Kidney tubule cell (primary cell): ENCODE measurements around the gene MAPK4.
A peak's percentile ranks its signal among the peaks of the same experiment; 100 is the strongest.
"Not testable (repeated sequence)": the region's sequence is repeated elsewhere in the genome, so short reads cannot be mapped to it uniquely, and the experiment has no call there.

Experiments used
- DNase-seq: peaks from one replicate; pipeline ENCODE4 v3.0.0-alpha.2; 2018; ENCODE audit warnings: low spot score

MAPK4 gene

GRCh38 chr18:50559752-50560680 is at the start of gene MAPK4:
TSS of gene MAPK4 (plus strand) at chr18:50560087. CDS start at chr18:50663959, 103,872 bp downstream.
- DNase-seq: peak; percentile 39

- not testable (repeated sequence) for DNase-seq
Observed at GRCh38 chr18:50517277-50517676, 42.6 kb upstream of the MAPK4 start.

DNA sequence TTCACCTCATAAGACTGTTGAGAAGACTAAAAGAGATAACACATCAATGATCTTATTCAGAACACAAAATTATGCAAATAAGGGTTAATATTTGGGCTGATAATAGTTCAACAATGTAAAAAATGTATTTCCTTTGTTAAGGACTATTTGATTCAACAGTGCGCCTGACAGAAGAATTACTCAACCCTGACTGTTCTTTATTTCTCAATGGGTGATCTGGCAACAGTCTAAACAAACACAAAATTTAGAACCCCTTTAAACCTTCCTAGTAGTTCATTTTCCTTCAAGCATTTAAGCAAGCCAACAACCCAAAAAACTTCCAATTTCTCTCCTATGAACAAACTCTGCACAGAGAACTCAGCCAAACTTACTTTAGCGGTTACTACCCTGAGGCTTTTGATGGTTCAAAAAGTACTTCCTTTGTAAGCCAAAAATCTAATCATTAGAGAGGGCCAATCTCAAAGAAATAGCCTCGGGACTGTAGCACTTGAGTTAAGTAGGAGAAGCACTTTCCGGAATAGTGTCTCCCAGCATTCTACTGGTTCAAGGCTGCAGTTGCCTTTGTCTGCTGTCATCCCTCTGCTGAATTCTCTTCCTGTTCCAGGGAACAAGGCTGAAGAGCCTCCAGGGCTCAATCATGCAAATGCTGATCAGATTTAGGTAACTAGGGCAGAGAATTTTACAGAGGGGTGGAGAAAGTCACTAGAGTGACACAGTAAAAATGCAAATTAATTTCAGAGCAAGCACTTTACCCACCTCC is 40.9 kb upstream of the MAPK4 start:
- DNase-seq: peak; percentile 6

GRCh38 chr18:50523165-50523564 is 36.7 kb upstream of the MAPK4 start:
- DNase-seq: no peak

DNA sequence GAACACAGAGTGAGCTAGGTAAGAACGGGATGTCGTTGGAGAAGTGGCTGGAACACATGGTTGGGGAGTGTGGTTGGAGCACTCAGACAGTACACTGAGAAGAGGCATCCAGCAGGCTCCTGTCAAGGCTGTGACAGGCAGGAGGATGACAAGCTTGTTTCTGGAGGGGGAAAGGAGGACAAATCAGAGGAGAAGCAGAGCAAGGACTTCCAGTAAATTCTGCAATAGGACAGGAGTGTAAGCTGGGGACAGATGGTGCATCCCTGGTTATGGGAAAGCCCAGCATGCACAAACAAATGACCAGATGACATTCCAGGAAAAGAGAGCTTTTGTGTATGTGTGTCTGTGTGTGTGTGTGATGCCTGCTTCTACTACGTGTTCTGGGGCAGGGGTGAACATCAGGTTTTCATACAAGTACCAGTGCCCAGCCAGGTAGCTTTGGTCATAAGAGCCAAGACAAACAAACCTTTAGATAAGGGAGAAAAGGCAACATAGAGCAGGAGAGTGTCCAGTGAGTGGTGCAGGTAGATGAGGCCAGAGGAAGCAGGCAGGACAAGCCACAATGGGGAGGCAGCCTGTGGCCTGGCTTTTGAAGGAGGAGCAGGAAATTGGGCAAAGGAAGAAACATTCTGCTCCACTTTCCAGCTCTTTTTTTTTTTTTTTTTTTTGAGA is 32.1 kb upstream of the MAPK4 start:
- no peak for DNase-seq

- DNase-seq: no peak
Observed at GRCh38 chr18:50528806-50529205, 31.1 kb upstream of the MAPK4 start.

DNA sequence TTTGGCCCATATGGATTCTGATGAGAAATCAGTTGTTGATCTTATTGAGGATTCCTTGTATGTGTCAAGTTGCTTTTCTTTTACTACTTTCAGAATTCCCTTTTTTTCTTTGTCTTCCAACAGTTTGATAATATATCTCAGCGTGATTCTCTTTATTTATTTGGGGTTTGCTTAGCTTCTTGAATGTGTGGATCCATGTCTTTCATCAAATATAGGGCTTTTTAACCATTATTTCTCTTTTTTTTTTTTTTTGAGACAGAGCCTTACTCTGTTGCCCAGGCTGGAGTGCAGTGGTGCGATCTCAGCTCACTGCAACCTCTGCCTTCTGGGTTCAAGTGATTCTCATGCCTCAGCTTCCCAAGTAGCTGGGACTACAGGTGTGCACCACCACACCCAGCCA is 26.1 kb upstream of the MAPK4 start:
- DNase-seq: not testable (repeated sequence)

GRCh38 chr18:50544476-50544875 is 15.4 kb upstream of the MAPK4 start:
- DNase-seq: peak; percentile 6

DNA sequence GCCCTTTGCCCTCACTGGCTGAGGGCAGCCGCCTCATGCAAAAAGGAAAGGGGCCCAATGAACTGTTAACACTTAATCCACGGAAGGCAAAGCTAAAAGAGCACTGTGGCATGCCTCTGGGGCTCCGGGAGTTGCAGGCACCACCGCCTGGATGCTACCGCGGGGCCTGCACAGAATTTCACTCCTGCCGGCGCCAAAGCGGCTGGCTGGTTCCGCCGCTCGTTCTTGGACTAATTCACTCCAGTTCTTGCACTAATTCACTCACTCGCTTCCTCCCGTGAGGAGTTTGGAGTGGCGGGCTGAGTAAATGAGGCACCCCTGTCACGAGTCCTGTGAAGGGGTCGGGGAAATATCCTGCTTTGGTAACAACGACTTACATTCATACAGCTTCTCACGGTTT is 14.0 kb upstream of the MAPK4 start:
- no peak for DNase-seq

GRCh38 chr18:50548160-50548559 is 11.7 kb upstream of the MAPK4 start:
- DNase-seq: no peak

DNA sequence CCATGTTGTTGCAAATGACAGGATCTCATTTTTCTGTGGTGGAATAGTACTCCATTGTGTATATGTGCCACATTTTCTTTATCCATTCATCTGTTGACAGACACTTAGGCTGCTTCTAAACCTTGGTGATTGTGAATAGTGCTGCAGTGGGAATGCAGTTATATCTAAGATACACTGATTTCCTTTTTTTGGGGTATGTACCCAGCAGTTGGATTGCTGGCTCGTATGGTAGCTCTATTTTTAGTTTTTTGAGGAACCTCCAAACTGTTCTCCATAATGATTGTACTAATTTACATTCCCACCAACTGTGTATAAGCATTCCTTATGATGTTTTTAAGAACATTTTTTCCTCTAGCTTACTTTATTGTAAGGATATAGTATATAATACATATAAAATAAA is 8.2 kb upstream of the MAPK4 start:
- not testable (repeated sequence) for DNase-seq

DNA sequence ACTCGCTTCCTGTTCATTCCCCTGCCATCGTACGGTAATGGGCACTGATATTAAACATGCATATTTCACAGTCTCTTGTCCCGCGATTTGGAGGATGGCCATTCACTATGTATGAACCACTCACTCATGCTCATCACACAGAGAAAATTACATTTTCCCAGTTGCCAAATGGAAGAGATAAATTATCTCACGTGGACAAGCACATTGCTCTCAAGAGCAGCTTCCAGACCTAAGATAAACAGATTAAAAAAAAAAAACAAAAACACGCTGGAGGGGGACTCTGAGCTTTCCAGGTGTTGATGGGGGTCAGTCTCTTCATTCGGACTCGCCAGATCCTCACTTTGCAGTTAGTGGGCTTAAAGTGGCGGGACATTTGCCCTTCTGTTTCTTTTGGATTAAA is 1.7 kb upstream of the MAPK4 start:
- no peak for DNase-seq

DNA sequence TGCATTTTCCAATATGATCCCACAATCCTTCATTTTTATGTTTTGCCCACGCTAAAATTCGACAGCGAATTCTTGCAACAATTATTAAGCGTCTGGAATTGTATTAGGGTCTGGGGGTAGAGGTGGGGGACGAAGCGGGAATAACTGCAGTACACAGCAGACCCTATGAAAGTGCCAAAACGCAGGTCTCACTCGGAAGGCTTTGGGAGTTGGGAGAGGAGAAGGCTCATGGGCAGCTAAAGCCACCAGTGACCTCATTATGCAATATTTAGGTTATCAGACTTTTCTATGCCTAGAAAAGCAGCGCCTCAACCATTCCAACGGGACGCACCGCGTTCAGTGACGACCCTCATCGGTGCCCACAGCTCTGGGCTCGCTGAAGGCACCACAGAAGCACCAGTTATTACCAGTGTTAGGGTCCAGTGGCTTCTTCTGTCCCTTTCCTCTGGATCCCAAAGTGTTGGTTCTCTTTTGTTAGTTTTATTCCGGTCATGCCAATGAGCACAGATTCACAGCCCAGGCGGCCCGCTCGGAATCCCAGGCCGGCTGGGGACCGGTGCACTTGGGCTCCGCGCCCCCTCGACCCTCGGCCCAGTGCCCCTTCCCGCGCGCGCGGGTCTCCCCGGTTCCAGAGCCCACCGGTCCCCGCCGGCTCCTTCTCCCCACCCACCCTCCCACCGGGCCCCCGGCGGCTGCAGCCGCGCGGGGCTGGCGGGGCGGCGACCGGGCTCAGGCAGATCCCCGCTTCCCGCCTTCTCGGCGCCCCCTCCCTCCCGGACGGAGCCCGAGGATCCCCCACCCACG is 737 bp upstream of the MAPK4 start:
- no peak for DNase-seq

DNA sequence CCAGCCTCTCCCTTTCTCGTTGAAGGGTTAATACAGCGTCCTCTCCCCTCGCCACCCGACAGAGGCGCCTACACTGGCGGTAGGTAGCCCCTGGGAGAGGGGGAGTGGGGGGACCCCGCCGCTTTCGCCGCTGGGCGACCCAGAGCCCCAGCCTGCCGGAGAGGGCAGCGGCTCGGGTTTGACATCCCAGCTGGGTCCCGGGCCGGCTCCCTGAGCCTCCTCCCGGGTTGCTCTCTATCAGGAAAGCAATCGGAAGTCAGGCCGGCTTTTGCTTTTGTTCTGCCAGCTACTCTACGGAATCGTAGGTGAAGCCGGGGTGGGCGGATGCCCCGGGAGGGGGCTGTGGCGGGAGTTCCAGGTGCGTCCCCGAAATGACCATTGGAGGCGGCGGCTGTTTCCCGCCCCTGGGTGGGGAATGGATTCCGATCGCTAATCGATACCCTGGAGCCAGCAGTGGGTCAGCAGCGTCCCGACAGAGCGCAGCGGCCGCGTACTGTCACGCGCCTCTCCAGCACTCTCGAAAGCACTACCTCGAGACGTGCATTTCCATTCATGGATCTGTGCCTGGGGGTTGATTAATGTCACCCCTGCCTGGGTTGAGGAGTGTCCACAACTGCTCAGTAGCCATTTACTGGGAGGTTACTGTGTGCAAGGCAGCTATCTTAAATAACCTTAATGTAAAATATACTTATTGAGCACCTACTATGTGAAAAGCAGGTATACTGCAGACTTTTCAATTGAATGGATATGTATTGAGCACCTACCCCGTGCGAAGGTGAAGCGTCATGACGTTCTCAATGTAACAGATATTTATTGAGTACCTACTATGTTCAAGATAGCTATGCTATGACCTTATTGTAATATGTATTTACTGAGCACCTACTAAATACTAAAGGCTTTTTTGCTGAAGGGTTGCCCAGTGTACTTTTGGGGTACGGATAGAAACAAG is 1.1 kb downstream of the MAPK4 start:
- DNase-seq: peak; percentile 4

- DNase-seq: not testable (repeated sequence)
Observed at GRCh38 chr18:50562258-50562657, 2.4 kb downstream of the MAPK4 start.

DNA sequence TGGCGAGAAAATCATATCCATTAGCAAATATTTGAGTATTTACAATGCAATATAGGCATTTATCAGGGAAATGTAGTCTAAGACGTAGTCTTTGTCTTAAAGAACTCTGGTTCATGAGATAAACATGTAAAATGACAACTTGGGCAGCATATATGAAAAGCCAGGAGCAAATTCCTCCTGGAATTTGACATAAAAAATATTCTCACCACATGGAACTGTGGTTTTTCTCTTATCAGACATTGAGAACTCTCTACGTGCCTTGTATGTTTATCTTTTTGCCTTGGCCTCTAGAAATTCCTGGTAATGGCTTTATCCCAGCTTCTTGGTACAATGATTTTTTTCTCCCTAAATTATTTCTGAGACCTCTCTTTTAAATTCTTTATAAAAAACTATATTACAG is 2.8 kb downstream of the MAPK4 start:
- DNase-seq: no peak

DNA sequence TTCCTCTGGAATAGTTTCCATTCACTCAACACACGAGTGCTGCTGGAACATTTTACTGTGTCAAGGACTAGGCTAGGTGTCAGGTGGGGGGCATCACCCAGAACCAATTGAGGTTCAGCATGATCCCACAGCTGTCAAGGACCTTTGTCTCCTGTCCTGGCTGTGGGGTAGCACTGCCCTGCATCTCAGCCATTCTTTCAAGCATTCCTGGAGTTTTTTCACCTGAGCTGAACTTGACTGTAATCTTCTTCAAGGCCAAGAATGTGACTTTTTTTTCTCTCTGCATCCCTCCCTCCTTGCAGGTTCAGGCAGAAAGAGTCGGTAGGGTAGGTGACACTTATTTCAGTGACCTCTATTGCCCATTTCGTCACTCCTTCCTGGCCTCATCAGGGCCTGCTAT is 3.5 kb downstream of the MAPK4 start:
- no peak for DNase-seq

GRCh38 chr18:50569930-50570329 is 10.0 kb downstream of the MAPK4 start:
- DNase-seq: no peak

DNA sequence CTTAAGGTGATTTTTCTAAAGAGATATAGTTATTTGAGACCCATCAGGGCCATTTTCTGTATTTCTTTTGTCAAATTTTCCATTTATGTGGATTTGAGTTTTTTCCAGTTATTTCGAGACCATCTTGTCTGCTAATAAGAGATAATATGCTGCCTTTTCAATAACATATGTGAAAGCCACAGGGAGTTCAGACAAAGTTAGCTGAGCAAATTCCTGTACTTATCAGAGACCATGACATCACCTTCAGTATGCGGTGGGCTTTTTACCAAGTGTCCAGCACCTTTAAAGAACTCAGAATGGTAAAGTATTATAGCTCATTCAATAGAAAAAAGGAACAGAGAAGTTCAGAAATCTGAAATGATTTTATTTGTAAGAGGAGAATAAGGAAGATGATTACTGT is 11.7 kb downstream of the MAPK4 start:
- DNase-seq: peak; percentile 19

GRCh38 chr18:50573196-50573595 is 13.3 kb downstream of the MAPK4 start:
- DNase-seq: not testable (repeated sequence)

DNA sequence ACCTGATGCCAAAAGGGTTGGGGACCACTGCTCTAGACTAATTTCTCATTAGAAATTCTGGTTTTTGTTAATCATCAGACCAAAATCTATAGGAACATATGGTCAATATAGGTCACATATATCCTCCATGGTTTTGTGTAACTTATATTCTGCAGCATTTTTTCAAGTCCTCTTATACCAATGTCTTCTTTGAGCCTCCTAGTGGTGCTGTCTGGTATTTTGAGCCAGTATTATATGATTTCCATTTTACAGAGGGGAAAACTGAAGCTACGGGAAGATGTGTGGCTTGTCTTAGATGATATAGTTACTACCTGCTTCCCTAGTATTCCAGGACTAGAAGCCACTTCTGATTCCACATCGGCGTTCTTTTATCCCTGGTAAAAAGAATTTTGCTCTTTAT is 13.8 kb downstream of the MAPK4 start:
- DNase-seq: peak; percentile 6
